Esophagus (tissue), 2 donors: ENCODE measurements around the gene TH. TPM values are rescaled to one million over a fixed set of nuclear protein-coding genes. Genes with fewer than 3 reads are reported as not detected.
"Not testable (repeated sequence)": the region's sequence is repeated elsewhere in the genome, so short reads cannot be mapped to it uniquely, and the experiment has no call there.

ENCODE experiments used
- H3K27ac ChIP-seq, 2 donors: one replicate each; pipeline ENCODE4 v1.5.1; 2013; ENCODE audit warnings: low read depth in 2 of 2, mild to moderate bottlenecking in 2 of 2, inconsistent platforms in 1 of 2, low read length in 1 of 2, moderate library complexity in 1 of 2
- H3K27me3 ChIP-seq, 2 donors: one replicate each; pipeline ENCODE4 v1.6.1; 2013; ENCODE audit warnings: low read length in 2 of 2, control low read depth in 1 of 2, mild to moderate bottlenecking in 1 of 2; ENCODE audit not compliant: insufficient read depth in 2 of 2, control insufficient read depth in 1 of 2
- H3K36me3 ChIP-seq, 2 donors: one replicate each; pipeline ENCODE4 v1.6.1; 2013; ENCODE audit warnings: low read length in 1 of 2; ENCODE audit not compliant: control insufficient read depth in 2 of 2, insufficient read depth in 2 of 2
- H3K4me1 ChIP-seq, 2 donors: one replicate each; pipeline ENCODE4 v1.6.1; 2013; ENCODE audit warnings: low read length in 1 of 2; ENCODE audit not compliant: control insufficient read depth in 2 of 2, insufficient read depth in 2 of 2
- H3K4me3 ChIP-seq, 2 donors: one replicate each; pipeline ENCODE4 v1.5.1; 2013; ENCODE audit warnings: low read length in 2 of 2, mild to moderate bottlenecking in 2 of 2, low read depth in 1 of 2, moderate library complexity in 1 of 2
- H3K9me3 ChIP-seq, 2 donors: one replicate each; pipeline ENCODE4 v1.6.1; 2013; ENCODE audit warnings: mild to moderate bottlenecking in 2 of 2, low read depth in 1 of 2, low read length in 1 of 2, moderate library complexity in 1 of 2; ENCODE audit not compliant: control insufficient read depth in 2 of 2, insufficient read depth in 1 of 2
- WGBS, 2 donors: extraction: QIAGEN DNeasy Blood & Tissue Kit; methylation state at CpG; one replicate each; pipeline ENCODE4 v1.1.7; 2013; 5-methylcytosine and 5-hydroxymethylcytosine counted together
- polyA plus RNA-seq, 2 donors: library from polyadenylated mRNA; stranded (reverse); fragments of 200-250 nt; gene quantifications; one replicate each; pipeline ENCODE4 v1.2.3, GENCODE V29; 2013
- donor health status: healthy with polysubstance abuse.
- donor health status: Bipolar disorder and iron deficiency.

Gene TH
- polyA plus RNA-seq, 2 donors, result 0.24 to 1.7 TPM

- H3K4me1 ChIP-seq, result peaks cover 0 to 21% of the 10 kb centered on the region in 2 donors
- H3K36me3 ChIP-seq, result no peaks in the 10 kb centered on the region
- WGBS, 2 donors, result 77 to 87% methylated on average over 10 of the region's 10 CpGs
- H3K9me3 ChIP-seq, result no peaks in the 10 kb centered on the region
- no peaks in the 10 kb centered on the region for H3K27me3 ChIP-seq
- H3K4me3 ChIP-seq, result no peak overlapping the region
- no peak overlapping the region for H3K27ac ChIP-seq
Observed at GRCh38 chr11:2179516-2179915, 7.9 kb upstream of the TH start.

- peaks cover 0 to 21% of the 10 kb centered on the region in 2 donors for H3K4me1 ChIP-seq
- no peak overlapping the region for H3K4me3 ChIP-seq
- WGBS, 2 donors, result 28 to 32% methylated on average over 16 of the region's 16 CpGs
- H3K36me3 ChIP-seq, result no peaks in the 10 kb centered on the region
- H3K9me3 ChIP-seq, result no peaks in the 10 kb centered on the region
- no peak overlapping the region for H3K27ac ChIP-seq
- no peaks in the 10 kb centered on the region for H3K27me3 ChIP-seq
Observed at GRCh38 chr11:2178906-2179494, 7.4 kb upstream of the TH start.

- H3K4me1 ChIP-seq, result peaks cover 0 to 21% of the 10 kb centered on the region in 2 donors
- WGBS, 2 donors, result 60 to 62% methylated on average over 15 to 16 of the region's 16 CpGs
- not testable (repeated sequence) for H3K27me3 ChIP-seq
Observed at GRCh38 chr11:2178055-2178773, 6.6 kb upstream of the TH start.

GRCh38 chr11:2177076-2177475 is 5.5 kb upstream of the TH start:
- no peak overlapping the region for H3K4me3 ChIP-seq
- H3K9me3 ChIP-seq, result no peaks in the 10 kb centered on the region
- H3K36me3 ChIP-seq, result no peaks in the 10 kb centered on the region
- no peaks in the 10 kb centered on the region for H3K27me3 ChIP-seq
- H3K27ac ChIP-seq, result no peak overlapping the region
- 58 to 67% methylated on average over 18 of the region's 18 CpGs for WGBS, 2 donors
- peaks cover 0 to 21% of the 10 kb centered on the region in 2 donors for H3K4me1 ChIP-seq

More at GRCh38 chr11:2178055-2178773, 6.6 kb upstream of the TH start:
- not testable (repeated sequence) for H3K36me3 ChIP-seq, H3K9me3 ChIP-seq, H3K27ac ChIP-seq, H3K4me3 ChIP-seq

GRCh38 chr11:2176389-2176900 is 4.8 kb upstream of the TH start:
- Histone ChIP-seq H3K27ac (no peak overlapping the region), H3K4me3 (no peak overlapping the region), H3K36me3 (no peaks in the 10 kb centered on the region), H3K27me3 (no peaks in the 10 kb centered on the region), H3K9me3 (no peaks in the 10 kb centered on the region), H3K4me1 (peaks cover 0 to 21% of the 10 kb centered on the region in 2 donors)
- 91 to 93% methylated on average over 14 of the region's 14 CpGs for WGBS, 2 donors

GRCh38 chr11:2175659-2176058 is 4.0 kb upstream of the TH start:
- Histone ChIP-seq H3K36me3 (no peaks in the 10 kb centered on the region), H3K27me3 (no peaks in the 10 kb centered on the region), H3K27ac (no peak overlapping the region), H3K4me3 (no peak overlapping the region), H3K4me1 (peaks cover 0 to 21% of the 10 kb centered on the region in 2 donors), H3K9me3 (no peaks in the 10 kb centered on the region)
- WGBS, 2 donors, result 33 to 48% methylated on average over 12 to 13 of the region's 13 CpGs

GRCh38 chr11:2174361-2174760 is 2.7 kb upstream of the TH start:
- 88 to 91% methylated on average over 11 of the region's 11 CpGs for WGBS, 2 donors
- H3K27me3 ChIP-seq, result no peaks in the 10 kb centered on the region

GRCh38 chr11:2173761-2174160 is 2.1 kb upstream of the TH start:
- WGBS, 2 donors, result 61 to 65% methylated on average over 11 of the region's 11 CpGs
- no peak overlapping the region for H3K4me3 ChIP-seq
- H3K27me3 ChIP-seq, result no peaks in the 10 kb centered on the region
- H3K36me3 ChIP-seq, result no peaks in the 10 kb centered on the region
- peaks cover 0 to 20% of the 10 kb centered on the region in 2 donors for H3K4me1 ChIP-seq
- no peaks in the 10 kb centered on the region for H3K9me3 ChIP-seq
- H3K27ac ChIP-seq, result no peak overlapping the region

More at GRCh38 chr11:2174361-2174760, 2.7 kb upstream of the TH start:
- no peak overlapping the region for H3K27ac ChIP-seq
- no peaks in the 10 kb centered on the region for H3K9me3 ChIP-seq
- peaks cover 0 to 22% of the 10 kb centered on the region in 2 donors for H3K4me1 ChIP-seq
- H3K4me3 ChIP-seq, result no peak overlapping the region
- no peaks in the 10 kb centered on the region for H3K36me3 ChIP-seq

- H3K36me3 ChIP-seq, result no peaks in the 10 kb centered on the region
- H3K4me3 ChIP-seq, result no peak overlapping the region
- 84 to 90% methylated on average over 16 of the region's 16 CpGs for WGBS, 2 donors
- no peaks in the 10 kb centered on the region for H3K9me3 ChIP-seq
- H3K27ac ChIP-seq, result no peak overlapping the region
- peaks cover 0 to 17% of the 10 kb centered on the region in 2 donors for H3K4me1 ChIP-seq
- H3K27me3 ChIP-seq, result no peaks in the 10 kb centered on the region
Observed at GRCh38 chr11:2173150-2173693, 1.6 kb upstream of the TH start.
